ENCODE measurements around the gene NAE1. TPM values are rescaled to one million over a fixed set of nuclear protein-coding genes. Genes with fewer than 3 reads are reported as not detected.
A peak's percentile ranks its signal among the peaks of the same experiment; 100 is the strongest.

Gene NAE1
- 10 to 100 TPM; 16.4 to 22.7 (median 20.2) TPM for total RNA-seq
- long read RNA-seq, partial matches to known transcripts: 5 of 9 reads
- long read RNA-seq, other reads (novel, unspliced or antisense): 3 of 9 reads

DNA sequence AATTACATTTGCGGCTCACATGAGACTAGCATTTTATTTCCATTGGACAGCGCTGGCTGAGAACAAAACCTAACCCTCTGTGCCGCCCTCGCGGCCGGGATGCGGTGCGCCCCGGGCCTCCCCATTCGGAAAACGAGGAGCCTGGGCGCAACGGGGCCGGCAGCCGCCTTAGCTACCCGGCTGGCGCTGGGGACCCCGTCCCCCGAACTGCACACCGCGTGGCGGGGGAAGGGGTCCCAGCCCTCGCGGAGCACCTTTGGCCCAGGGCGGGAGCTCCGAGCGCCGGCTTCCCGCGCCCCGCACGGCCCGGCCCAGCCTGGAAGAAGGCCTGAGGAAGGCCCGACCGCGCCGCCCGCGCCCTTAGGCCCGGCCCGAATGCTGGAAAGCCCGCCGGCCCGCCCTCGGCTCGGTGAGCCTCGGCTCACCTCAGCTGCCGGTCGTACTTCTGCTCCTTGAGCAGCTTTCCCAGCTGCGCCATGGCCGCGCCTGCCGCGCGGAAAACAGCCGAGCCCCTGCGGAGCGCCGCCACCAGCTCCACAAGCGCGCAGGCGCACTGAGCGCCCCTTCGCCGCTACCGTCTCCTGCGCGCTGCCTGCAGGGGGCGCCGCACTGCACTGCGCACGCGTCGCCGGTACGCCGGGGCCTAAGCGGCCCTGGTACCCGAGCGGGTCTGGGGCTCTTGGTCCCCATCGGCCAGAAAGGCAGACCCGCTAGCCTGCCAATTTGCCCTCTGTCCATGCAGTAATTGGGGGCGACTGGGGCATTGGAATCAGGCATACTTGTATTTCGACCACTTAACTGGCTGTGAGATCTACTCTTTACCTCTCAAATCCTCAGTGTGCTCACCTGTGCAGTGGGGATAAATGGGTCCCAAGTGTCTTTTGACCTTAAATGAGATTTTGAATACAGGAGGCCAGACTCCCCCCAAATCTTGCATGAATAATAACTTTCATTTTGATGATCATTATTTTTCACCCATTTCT is at the start of gene NAE1:
TSS of gene NAE1 (minus strand) at position 555 of the 983 bp plus-strand sequence. CDS start at position 478, 77 bp downstream.
- intact Hi-C loops (cut with DNase I): no loop called here
- WGBS (ENCODE audit: insufficient coverage, low coverage, low lambda C conversion rate, missing lambda C conversion rate): under 1% methylated on average over 24 of the region's 84 CpGs
- Histone ChIP-seq H3K4me1 (peaks cover 0 to 9% (median 4%) of the 10 kb centered on the region in 4 donors), H3K27me3 (no peaks in the 10 kb centered on the region), H3K27ac (peak within 1 kb of the TSS; percentile 67 to 75 (median 69)), H3K36me3 (peaks cover 0 to 12% (median 4%) of the 10 kb centered on the region in 4 donors), H3K9me3 (no peaks in the 10 kb centered on the region), H3K4me3 (peak within 1 kb of the TSS; percentile 72 to 92 (median 76))
- ATAC-seq (peak; percentile 98 to 99 (median 98)), DNase-seq (peak; percentile 89 to 90 (median 90))
- TF ChIP-seq POLR2A (IDR thresholded peaks at IDR 0.05) (peak; percentile 87), CTCF (IDR thresholded peaks at IDR 0.05) (peak; percentile 96 to 99 (median 98))

- Histone ChIP-seq H3K9me3 (no peaks in the 10 kb centered on the region), H3K27ac (no peak overlapping the region), H3K36me3 (no peaks in the 10 kb centered on the region), H3K4me1 (peaks cover 0 to 22% (median 2%) of the 10 kb centered on the region in 4 donors), H3K4me3 (no peak overlapping the region), H3K27me3 (no peaks in the 10 kb centered on the region)
- intact Hi-C loops (cut with DNase I): loop anchor here in 1 of 2 donors (10.0 kb wide), 1 partner anchor 473 kb away; no protein-coding TSS in a partner anchor
- WGBS (ENCODE audit: insufficient coverage, low coverage, low lambda C conversion rate, missing lambda C conversion rate): 43% methylated on average over 5 of the region's 5 CpGs
- ATAC-seq (no peak), DNase-seq (peak in 1 of 3 donors; percentile 22)
- no peak for TF ChIP-seq CTCF (IDR thresholded peaks at IDR 0.05)
- TF ChIP-seq POLR2A (IDR thresholded peaks at IDR 0.05): no peak
These were observed 47.3 kb upstream of the NAE1 start for GRCh38 chr16:66878067-66878466.

DNA sequence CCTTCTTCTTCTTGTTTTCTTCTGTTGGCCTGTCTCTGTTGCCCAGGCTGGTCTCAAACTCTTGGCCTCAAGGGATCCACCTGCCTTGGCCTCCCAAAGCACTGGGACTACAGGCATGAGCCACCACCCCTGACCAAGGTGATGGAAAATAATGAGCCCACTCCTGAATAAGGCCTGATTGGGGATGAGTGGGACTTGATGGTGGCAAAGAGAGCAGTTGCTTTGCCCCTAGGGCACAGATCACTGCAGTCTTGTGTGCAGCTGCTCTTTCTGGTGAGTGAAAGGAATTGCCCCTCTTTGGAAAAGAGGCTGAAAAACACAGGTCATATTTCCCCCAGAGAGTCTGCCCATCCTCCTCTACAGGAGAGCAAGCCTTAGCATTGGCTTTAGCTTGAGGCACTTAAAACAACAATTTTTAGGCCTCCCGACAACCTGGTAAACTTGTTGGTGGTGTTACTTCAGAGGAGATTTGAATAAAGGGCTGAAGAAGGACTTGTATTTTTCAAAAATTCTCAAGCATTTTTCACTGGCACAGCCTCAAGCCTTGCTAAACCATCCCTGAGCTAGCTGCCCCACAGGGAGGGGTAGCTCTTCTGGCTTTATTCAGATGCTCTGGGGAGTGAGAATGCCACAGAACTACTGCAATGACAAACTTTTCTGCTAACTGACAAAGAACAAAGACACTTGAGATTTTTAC is 43.5 kb upstream of the NAE1 start:
- no peak for ATAC-seq
- Histone ChIP-seq H3K27me3 (no peaks in the 10 kb centered on the region), H3K36me3 (no peaks in the 10 kb centered on the region), H3K27ac (no peak overlapping the region), H3K4me1 (peaks cover 0 to 9% (median 3%) of the 10 kb centered on the region in 4 donors), H3K9me3 (no peaks in the 10 kb centered on the region), H3K4me3 (no peak overlapping the region)
- WGBS (ENCODE audit: insufficient coverage, low coverage, low lambda C conversion rate, missing lambda C conversion rate): no CpG with 5 or more reads among the region's 1 CpG
- TF ChIP-seq CTCF (IDR thresholded peaks at IDR 0.05): no peak
- TF ChIP-seq POLR2A (IDR thresholded peaks at IDR 0.05): no peak
- intact Hi-C loops (cut with DNase I): loop anchor here in 1 of 2 donors (10.0 kb wide), 1 partner anchor 469 kb away; no protein-coding TSS in a partner anchor
- DNase-seq: peak in 1 of 3 donors; percentile 19

DNA sequence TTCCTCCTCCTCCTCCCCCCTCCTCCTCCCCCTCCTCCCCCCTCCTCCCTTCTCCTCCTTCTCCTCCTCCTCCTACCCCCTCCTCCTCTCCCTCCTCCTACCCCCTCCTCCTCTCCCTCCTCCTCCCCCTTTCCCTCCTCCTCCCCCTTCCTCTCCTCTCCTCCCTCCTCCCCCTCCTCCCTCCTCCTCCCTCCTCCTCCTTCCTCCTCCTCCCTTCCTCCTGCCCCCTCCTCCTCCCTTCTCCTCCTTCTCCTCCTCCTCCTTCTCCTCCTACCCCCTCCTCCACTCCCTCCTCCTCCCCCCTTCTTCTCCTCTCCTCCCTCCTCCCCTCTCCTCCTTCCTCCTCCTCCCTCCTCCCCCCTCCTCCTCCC is 42.9 kb upstream of the NAE1 start:
- H3K27me3 ChIP-seq: no peaks in the 10 kb centered on the region
- no peak for ATAC-seq
- H3K9me3 ChIP-seq: no peaks in the 10 kb centered on the region
- no peak for TF ChIP-seq POLR2A (IDR thresholded peaks at IDR 0.05)
- TF ChIP-seq CTCF (IDR thresholded peaks at IDR 0.05): no peak
- H3K4me1 ChIP-seq: peaks cover 0 to 9% (median 3%) of the 10 kb centered on the region in 4 donors
- H3K4me3 ChIP-seq: no peak overlapping the region
- no peaks in the 10 kb centered on the region for H3K36me3 ChIP-seq
- intact Hi-C loops (cut with DNase I): loop anchor here in 1 of 2 donors (10.0 kb wide), 1 partner anchor 469 kb away; no protein-coding TSS in a partner anchor
- DNase-seq: peak in 1 of 3 donors; percentile 7
- H3K27ac ChIP-seq: no peak overlapping the region

All from right lobe of liver (tissue), 6 donors.